ENCODE measurements around the gene NEUROG2.

NEUROG2 gene

GRCh38 chr4:112523764-112524505 lies 8.0 kb upstream of the NEUROG2 start:
- peak; percentile 82 for TF ChIP-seq RAD21 (IDR thresholded peaks at IDR 0.05; ENCODE audit: low read depth)
- no peak for TF ChIP-seq EGR1 (IDR thresholded peaks at IDR 0.05)
- peak; percentile 34; the same call in 1 of the 2 replicates for TF ChIP-seq ZBTB7A (IDR thresholded peaks at IDR 0.05; ENCODE audit: low read depth)

DNA sequence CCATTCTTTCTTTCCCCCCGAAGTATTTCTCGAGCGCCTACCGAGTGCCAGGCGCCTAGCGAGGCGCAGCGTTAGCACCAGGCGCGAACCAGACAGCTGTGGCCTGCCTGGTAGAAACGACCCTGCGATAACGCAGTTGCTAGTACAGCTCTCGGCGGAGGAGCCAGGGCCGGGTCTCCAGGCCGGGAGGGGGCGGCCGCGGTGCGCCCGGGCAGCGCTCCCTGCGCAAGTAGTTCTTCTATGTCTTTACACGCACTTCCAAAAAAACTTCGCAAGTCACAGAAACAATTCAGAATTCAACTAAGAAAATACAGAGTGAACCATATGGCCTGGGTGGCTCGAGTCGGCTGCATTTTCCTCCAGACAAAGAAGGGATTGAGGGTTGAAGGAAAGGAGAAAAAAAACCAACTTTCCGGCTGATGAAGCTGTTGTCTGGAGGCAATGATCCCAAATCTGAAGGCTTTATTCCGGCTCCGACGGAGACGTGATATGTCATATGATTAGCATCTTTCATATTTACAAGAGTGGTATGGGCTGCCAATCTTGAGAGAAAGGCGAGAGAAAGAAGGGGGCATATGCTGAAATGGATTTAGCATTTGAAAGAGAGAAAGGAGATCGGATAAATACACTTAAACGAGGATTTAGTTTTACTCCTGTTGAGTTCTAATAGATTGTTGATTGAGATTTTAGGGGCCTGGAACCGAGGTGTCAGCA lies 7.2 kb upstream of the NEUROG2 start:
- TF ChIP-seq TAF1 (IDR thresholded peaks at IDR 0.05; ENCODE audit: low read depth) (no peak), MAX (IDR thresholded peaks at IDR 0.05) (no peak), FOXM1 (IDR thresholded peaks at IDR 0.05; ENCODE audit: borderline replicate concordance, low read depth) (no peak)

GRCh38 chr4:112521123-112522023 lies 5.4 kb upstream of the NEUROG2 start:
- TF ChIP-seq CREB1 (IDR thresholded peaks at IDR 0.05; ENCODE audit: low read depth) (no peak), TCF12 (IDR thresholded peaks at IDR 0.05; ENCODE audit: low read depth) (no peak), EP300 (IDR thresholded peaks at IDR 0.05; ENCODE audit: borderline replicate concordance) (no peak), TEAD4 (IDR thresholded peaks at IDR 0.05) (no peak), USF1 (IDR thresholded peaks at IDR 0.05) (no peak), RAD21 (IDR thresholded peaks at IDR 0.05; ENCODE audit: low read depth) (no peak), EGR1 (IDR thresholded peaks at IDR 0.05) (no peak), ZBTB7A (IDR thresholded peaks at IDR 0.05; ENCODE audit: low read depth) (no peak), MAX (IDR thresholded peaks at IDR 0.05) (no peak), FOXM1 (IDR thresholded peaks at IDR 0.05; ENCODE audit: borderline replicate concordance, low read depth) (no peak), TAF1 (IDR thresholded peaks at IDR 0.05; ENCODE audit: low read depth) (no peak), CEBPB (IDR thresholded peaks at IDR 0.05) (no peak), NFIC (IDR thresholded peaks at IDR 0.05) (no peak), YY1 (IDR thresholded peaks at IDR 0.05; ENCODE audit: low read depth) (no peak)
- TF ChIP-seq, protein P1, sequence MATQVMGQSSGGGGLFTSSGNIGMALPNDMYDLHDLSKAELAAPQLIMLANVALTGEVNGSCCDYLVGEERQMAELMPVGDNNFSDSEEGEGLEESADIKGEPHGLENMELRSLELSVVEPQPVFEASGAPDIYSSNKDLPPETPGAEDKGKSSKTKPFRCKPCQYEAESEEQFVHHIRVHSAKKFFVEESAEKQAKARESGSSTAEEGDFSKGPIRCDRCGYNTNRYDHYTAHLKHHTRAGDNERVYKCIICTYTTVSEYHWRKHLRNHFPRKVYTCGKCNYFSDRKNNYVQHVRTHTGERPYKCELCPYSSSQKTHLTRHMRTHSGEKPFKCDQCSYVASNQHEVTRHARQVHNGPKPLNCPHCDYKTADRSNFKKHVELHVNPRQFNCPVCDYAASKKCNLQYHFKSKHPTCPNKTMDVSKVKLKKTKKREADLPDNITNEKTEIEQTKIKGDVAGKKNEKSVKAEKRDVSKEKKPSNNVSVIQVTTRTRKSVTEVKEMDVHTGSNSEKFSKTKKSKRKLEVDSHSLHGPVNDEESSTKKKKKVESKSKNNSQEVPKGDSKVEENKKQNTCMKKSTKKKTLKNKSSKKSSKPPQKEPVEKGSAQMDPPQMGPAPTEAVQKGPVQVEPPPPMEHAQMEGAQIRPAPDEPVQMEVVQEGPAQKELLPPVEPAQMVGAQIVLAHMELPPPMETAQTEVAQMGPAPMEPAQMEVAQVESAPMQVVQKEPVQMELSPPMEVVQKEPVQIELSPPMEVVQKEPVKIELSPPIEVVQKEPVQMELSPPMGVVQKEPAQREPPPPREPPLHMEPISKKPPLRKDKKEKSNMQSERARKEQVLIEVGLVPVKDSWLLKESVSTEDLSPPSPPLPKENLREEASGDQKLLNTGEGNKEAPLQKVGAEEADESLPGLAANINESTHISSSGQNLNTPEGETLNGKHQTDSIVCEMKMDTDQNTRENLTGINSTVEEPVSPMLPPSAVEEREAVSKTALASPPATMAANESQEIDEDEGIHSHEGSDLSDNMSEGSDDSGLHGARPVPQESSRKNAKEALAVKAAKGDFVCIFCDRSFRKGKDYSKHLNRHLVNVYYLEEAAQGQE (IDR thresholded peaks at IDR 0.05; ENCODE audit: low read depth), result no peak

GRCh38 chr4:112520598-112521122 lies 4.7 kb upstream of the NEUROG2 start:
- TF ChIP-seq YY1 (IDR thresholded peaks at IDR 0.05; ENCODE audit: low read depth) (no peak), CREB1 (IDR thresholded peaks at IDR 0.05; ENCODE audit: low read depth) (no peak), TEAD4 (IDR thresholded peaks at IDR 0.05) (no peak), RAD21 (IDR thresholded peaks at IDR 0.05; ENCODE audit: low read depth) (no peak), EP300 (IDR thresholded peaks at IDR 0.05; ENCODE audit: borderline replicate concordance) (no peak), EGR1 (IDR thresholded peaks at IDR 0.05) (no peak), ZBTB7A (IDR thresholded peaks at IDR 0.05; ENCODE audit: low read depth) (no peak), CEBPB (IDR thresholded peaks at IDR 0.05) (no peak), TAF1 (IDR thresholded peaks at IDR 0.05; ENCODE audit: low read depth) (no peak), USF1 (IDR thresholded peaks at IDR 0.05) (no peak), FOXM1 (IDR thresholded peaks at IDR 0.05; ENCODE audit: borderline replicate concordance, low read depth) (no peak), NFIC (IDR thresholded peaks at IDR 0.05) (no peak), MAX (IDR thresholded peaks at IDR 0.05) (no peak)
- TF ChIP-seq, protein P1 (IDR thresholded peaks at IDR 0.05; ENCODE audit: low read depth), result no peak

Data from Ishikawa (cell line).